AML-193 (cell line): ENCODE results near the gene PRSS8.

Experiments used
- DNase-seq, 2 experiments: peaks; one replicate each; lab custom pipeline; 2025; lab: John Stamatoyannopoulos, UW

The PRSS8 gene

GRCh38 chr16:31082368-31083045, 53.0 kb downstream of the PRSS8 start:
- no peak for DNase-seq
